GM12878 (cell line): ENCODE measurements around the gene TOM1L2. TPM values are rescaled to one million over a fixed set of nuclear protein-coding genes. Genes with fewer than 3 reads are reported as not detected.

Experiments used
- ATF7 ChIP-seq: fragments of 450-650 bp; IDR thresholded peaks from 2 replicates; pipeline ENCODE4 v1.6.1; 2016; ENCODE audit warnings: low read depth, mild to moderate bottlenecking
- BACH1 ChIP-seq: fragments of 450-650 bp; IDR thresholded peaks from 2 replicates; pipeline ENCODE4 v1.6.1; 2017; ENCODE audit warnings: mild to moderate bottlenecking, borderline replicate concordance
- DPF2 ChIP-seq: fragments of 450-650 bp; IDR thresholded peaks from 2 replicates; pipeline ENCODE4 v1.6.1; 2017; ENCODE audit warnings: mild to moderate bottlenecking
- EZH2 ChIP-seq: IDR thresholded peaks from 2 replicates; pipeline ENCODE4 v1.6.1; 2012; ENCODE audit warnings: low read depth, mild to moderate bottlenecking, control low read depth, inconsistent platforms, low read length, borderline replicate concordance; ENCODE audit not compliant: control insufficient read depth
- HDAC2 ChIP-seq: fragments of 200-600 bp; sonication (generic); IDR thresholded peaks from 2 replicates; pipeline ENCODE4 v1.6.1; 2017
- NFXL1 ChIP-seq: fragments of 450-650 bp; IDR thresholded peaks from 2 replicates; pipeline ENCODE4 v1.6.1; 2017; ENCODE audit warnings: antibody characterized with exemption, mild to moderate bottlenecking, borderline replicate concordance
- NFYB ChIP-seq: IDR thresholded peaks from 2 replicates; pipeline ENCODE4 v1.6.1; 2011; ENCODE audit warnings: low read depth, mild to moderate bottlenecking, low read length, improper control_type of control experiment, moderate library complexity; ENCODE audit not compliant: insufficient read depth
- NRF1 ChIP-seq: conservative IDR thresholded peaks from 2 replicates; pipeline ENCODE4 v1.6.1; 2011; ENCODE audit warnings: mild to moderate bottlenecking, low read depth, low read length, improper control_type of control experiment
- PAX8 ChIP-seq: fragments of 450-650 bp; IDR thresholded peaks from 2 replicates; pipeline ENCODE4 v1.6.1; 2017; ENCODE audit warnings: mild to moderate bottlenecking, moderate library complexity
- RBBP5 ChIP-seq: fragments of 200-600 bp; sonication (generic); conservative IDR thresholded peaks from 2 replicates; pipeline ENCODE4 v1.6.1; 2016
- SMAD1 ChIP-seq: fragments of 450-650 bp; IDR thresholded peaks from 2 replicates; pipeline ENCODE4 v1.6.1; 2018; ENCODE audit warnings: mild to moderate bottlenecking, low read depth; ENCODE audit not compliant: partially characterized antibody
- ZNF622 ChIP-seq: fragments of 450-650 bp; IDR thresholded peaks from 2 replicates; pipeline ENCODE4 v1.6.1; 2017; ENCODE audit warnings: mild to moderate bottlenecking, inconsistent platforms
- polyA plus RNA-seq, 11 experiments: library from polyadenylated mRNA; depleted of rRNA in 4 of 11; unstranded in 6 of 11; stranded (reverse) in 5 of 11; fragments of >200 nt; fragmentation: Nextera tagmentation in 4 of 11; fragmentation: Illumina TruSeq in 1 of 11; extraction: Ambion mirVana in 4 of 11; extraction: Trizol in 1 of 11; gene quantifications; 1 replicate in 1 of 11; 2 replicates in 10 of 11; pipeline versions ENCODE4 v1.2.1 to v1.2.3, GENCODE V29; 2011 to 2016; ENCODE audit warnings: inconsistent platforms in 2 of 11, missing spikeins in 2 of 11, low read depth in 1 of 11
- total RNA-seq, 4 experiments: library from RNA; depleted of rRNA in 3 of 4; stranded (reverse); fragments of >200 nt in 3 of 4; fragmentation: Illumina TruSeq in 1 of 4; extraction: Trizol in 1 of 4; gene quantifications; 2 replicates each; pipeline versions ENCODE4 v1.2.1 to v1.2.3, GENCODE V29; 2013 to 2021
- TF ChIP-seq, protein P1 (sequence below): IDR thresholded peaks from 2 replicates; pipeline ENCODE4 v1.6.1; 2012; ENCODE audit warnings: mild to moderate bottlenecking, low read depth, low read length
- TF ChIP-seq, protein P2 (sequence below): fragments of 450-650 bp; IDR thresholded peaks from 2 replicates; pipeline ENCODE4 v1.6.1; 2017; ENCODE audit warnings: antibody characterized with exemption, mild to moderate bottlenecking, moderate library complexity
- TF ChIP-seq, protein P3 (sequence below): fragments of 450-650 bp; IDR thresholded peaks from 2 replicates; pipeline ENCODE4 v1.6.1; 2016; ENCODE audit warnings: mild to moderate bottlenecking
- TF ChIP-seq, protein P4 (sequence below): fragments of 450-650 bp; IDR thresholded peaks from 2 replicates; pipeline ENCODE4 v1.6.1; 2014; ENCODE audit warnings: mild to moderate bottlenecking
- TF ChIP-seq, protein P5 (sequence below): fragments of 450-650 bp; IDR thresholded peaks from 2 replicates; pipeline ENCODE4 v1.6.1; 2018; ENCODE audit warnings: mild to moderate bottlenecking, low read depth, moderate library complexity; ENCODE audit not compliant: partially characterized antibody

Gene TOM1L2
- total and polyA plus RNA-seq, 10 of the 15 experiments (the other 5 are each of a cell fraction or from before 2014, with no cell fraction given): 0.19 to 19.2 (median 8.1) TPM

DNA sequence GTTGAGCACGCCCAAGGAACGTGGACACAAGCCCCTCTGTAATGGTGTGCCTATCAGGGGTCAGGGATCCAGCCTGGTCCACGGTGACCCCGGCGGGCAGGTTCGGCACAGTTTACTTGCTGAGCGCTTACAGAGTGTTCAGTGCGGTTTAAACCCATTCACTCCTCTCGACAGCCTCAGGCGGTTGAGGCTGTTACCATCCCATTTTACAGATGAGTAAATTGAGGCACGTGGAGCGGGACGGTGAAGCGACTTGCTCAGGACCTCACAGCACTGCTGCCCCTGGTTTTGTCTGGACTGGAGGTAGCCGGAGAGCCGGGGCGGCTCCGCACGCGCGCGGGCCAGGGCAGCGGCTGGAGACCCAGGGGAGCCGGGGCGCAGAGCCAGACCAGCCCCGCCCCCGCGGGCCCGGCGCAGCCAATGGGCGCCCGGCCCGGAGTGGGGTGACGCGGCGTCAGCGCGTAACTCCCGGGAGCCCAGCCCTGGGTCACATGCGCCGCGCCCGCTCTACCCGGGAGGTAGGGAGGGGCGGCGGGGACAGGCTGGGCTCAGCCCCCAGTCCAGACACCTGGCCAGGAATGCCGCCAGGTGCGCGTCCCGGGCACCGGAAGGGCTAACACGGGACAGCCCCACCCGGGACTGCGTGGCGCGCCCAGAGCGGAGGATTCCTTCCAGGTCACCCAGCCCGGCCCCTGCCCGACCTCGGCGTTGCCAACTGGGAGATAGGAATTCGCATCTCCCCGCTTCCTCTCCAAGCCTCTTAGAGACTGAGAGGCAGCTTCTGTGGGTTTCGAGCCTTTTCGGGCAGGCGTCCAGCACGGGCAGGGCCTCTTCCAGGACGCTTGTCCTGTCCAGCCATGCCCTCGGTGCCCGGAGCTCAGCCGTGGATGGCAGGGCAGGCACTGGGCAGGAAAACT is 132.2 kb downstream of the TOM1L2 start (continued):
- TF ChIP-seq, protein P1, sequence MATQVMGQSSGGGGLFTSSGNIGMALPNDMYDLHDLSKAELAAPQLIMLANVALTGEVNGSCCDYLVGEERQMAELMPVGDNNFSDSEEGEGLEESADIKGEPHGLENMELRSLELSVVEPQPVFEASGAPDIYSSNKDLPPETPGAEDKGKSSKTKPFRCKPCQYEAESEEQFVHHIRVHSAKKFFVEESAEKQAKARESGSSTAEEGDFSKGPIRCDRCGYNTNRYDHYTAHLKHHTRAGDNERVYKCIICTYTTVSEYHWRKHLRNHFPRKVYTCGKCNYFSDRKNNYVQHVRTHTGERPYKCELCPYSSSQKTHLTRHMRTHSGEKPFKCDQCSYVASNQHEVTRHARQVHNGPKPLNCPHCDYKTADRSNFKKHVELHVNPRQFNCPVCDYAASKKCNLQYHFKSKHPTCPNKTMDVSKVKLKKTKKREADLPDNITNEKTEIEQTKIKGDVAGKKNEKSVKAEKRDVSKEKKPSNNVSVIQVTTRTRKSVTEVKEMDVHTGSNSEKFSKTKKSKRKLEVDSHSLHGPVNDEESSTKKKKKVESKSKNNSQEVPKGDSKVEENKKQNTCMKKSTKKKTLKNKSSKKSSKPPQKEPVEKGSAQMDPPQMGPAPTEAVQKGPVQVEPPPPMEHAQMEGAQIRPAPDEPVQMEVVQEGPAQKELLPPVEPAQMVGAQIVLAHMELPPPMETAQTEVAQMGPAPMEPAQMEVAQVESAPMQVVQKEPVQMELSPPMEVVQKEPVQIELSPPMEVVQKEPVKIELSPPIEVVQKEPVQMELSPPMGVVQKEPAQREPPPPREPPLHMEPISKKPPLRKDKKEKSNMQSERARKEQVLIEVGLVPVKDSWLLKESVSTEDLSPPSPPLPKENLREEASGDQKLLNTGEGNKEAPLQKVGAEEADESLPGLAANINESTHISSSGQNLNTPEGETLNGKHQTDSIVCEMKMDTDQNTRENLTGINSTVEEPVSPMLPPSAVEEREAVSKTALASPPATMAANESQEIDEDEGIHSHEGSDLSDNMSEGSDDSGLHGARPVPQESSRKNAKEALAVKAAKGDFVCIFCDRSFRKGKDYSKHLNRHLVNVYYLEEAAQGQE: 0 out of 2 replicates have a peak, but pooled peaks have one; percentile 23
- TF ChIP-seq, protein P2, sequence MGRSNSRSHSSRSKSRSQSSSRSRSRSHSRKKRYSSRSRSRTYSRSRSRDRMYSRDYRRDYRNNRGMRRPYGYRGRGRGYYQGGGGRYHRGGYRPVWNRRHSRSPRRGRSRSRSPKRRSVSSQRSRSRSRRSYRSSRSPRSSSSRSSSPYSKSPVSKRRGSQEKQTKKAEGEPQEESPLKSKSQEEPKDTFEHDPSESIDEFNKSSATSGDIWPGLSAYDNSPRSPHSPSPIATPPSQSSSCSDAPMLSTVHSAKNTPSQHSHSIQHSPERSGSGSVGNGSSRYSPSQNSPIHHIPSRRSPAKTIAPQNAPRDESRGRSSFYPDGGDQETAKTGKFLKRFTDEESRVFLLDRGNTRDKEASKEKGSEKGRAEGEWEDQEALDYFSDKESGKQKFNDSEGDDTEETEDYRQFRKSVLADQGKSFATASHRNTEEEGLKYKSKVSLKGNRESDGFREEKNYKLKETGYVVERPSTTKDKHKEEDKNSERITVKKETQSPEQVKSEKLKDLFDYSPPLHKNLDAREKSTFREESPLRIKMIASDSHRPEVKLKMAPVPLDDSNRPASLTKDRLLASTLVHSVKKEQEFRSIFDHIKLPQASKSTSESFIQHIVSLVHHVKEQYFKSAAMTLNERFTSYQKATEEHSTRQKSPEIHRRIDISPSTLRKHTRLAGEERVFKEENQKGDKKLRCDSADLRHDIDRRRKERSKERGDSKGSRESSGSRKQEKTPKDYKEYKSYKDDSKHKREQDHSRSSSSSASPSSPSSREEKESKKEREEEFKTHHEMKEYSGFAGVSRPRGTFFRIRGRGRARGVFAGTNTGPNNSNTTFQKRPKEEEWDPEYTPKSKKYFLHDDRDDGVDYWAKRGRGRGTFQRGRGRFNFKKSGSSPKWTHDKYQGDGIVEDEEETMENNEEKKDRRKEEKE: no peak
- TF ChIP-seq SMAD1: peak; percentile 40
- TF ChIP-seq NFYB: peak; percentile 78; the same call in 1 of the 2 replicates
- TF ChIP-seq, protein P3, sequence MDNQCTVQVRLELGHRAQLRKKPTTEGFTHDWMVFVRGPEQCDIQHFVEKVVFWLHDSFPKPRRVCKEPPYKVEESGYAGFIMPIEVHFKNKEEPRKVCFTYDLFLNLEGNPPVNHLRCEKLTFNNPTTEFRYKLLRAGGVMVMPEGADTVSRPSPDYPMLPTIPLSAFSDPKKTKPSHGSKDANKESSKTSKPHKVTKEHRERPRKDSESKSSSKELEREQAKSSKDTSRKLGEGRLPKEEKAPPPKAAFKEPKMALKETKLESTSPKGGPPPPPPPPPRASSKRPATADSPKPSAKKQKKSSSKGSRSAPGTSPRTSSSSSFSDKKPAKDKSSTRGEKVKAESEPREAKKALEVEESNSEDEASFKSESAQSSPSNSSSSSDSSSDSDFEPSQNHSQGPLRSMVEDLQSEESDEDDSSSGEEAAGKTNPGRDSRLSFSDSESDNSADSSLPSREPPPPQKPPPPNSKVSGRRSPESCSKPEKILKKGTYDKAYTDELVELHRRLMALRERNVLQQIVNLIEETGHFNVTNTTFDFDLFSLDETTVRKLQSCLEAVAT: no peak
- TF ChIP-seq, protein P4, sequence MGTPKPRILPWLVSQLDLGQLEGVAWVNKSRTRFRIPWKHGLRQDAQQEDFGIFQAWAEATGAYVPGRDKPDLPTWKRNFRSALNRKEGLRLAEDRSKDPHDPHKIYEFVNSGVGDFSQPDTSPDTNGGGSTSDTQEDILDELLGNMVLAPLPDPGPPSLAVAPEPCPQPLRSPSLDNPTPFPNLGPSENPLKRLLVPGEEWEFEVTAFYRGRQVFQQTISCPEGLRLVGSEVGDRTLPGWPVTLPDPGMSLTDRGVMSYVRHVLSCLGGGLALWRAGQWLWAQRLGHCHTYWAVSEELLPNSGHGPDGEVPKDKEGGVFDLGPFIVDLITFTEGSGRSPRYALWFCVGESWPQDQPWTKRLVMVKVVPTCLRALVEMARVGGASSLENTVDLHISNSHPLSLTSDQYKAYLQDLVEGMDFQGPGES: peak; percentile 48; the same call in 1 of the 2 replicates
- 0 out of 2 replicates have a peak, but pooled peaks have one; percentile 52 for TF ChIP-seq HDAC2
- no peak for TF ChIP-seq ATF7
- no peak for TF ChIP-seq ZNF622
- peak; percentile 83; the same call in 1 of the 2 replicates for TF ChIP-seq BACH1
- TF ChIP-seq DPF2: peak; percentile 85
- TF ChIP-seq, protein P5, sequence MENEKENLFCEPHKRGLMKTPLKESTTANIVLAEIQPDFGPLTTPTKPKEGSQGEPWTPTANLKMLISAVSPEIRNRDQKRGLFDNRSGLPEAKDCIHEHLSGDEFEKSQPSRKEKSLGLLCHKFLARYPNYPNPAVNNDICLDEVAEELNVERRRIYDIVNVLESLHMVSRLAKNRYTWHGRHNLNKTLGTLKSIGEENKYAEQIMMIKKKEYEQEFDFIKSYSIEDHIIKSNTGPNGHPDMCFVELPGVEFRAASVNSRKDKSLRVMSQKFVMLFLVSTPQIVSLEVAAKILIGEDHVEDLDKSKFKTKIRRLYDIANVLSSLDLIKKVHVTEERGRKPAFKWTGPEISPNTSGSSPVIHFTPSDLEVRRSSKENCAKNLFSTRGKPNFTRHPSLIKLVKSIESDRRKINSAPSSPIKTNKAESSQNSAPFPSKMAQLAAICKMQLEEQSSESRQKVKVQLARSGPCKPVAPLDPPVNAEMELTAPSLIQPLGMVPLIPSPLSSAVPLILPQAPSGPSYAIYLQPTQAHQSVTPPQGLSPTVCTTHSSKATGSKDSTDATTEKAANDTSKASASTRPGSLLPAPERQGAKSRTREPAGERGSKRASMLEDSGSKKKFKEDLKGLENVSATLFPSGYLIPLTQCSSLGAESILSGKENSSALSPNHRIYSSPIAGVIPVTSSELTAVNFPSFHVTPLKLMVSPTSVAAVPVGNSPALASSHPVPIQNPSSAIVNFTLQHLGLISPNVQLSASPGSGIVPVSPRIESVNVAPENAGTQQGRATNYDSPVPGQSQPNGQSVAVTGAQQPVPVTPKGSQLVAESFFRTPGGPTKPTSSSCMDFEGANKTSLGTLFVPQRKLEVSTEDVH: no peak
- peak; percentile 8; the same call in 1 of the 2 replicates for TF ChIP-seq NRF1
- TF ChIP-seq EZH2: no peak
- no peak for TF ChIP-seq RBBP5
- TF ChIP-seq PAX8: no peak
- no peak for TF ChIP-seq NFXL1
